RWPE1 (cell line): ENCODE measurements around the gene PCDHGB7.
"Not testable (repeated sequence)": the region's sequence is repeated elsewhere in the genome, so short reads cannot be mapped to it uniquely, and the experiment has no call there.

ENCODE experiments used
- CTCF ChIA-PET: fragments of 350-600 bp; sonication (Branson Sonifier 250); formaldehyde crosslinking; extraction: SDS; loops from one replicate; lab custom pipeline; 2021; lab: Yijun Ruan, JAX
- POLR2A ChIA-PET: fragments of 400-600 bp; formaldehyde crosslinking; extraction: SDS; loops from one replicate; lab custom pipeline; 2020; ENCODE audit warnings: antibody characterized with exemption; ENCODE audit not compliant: low non-redundant PET; lab: Yijun Ruan, JAX
- DNase-seq: peaks from one replicate; pipeline ENCODE4 v3.0.0; 2012; ENCODE audit warnings: low spot score
- H3K27ac ChIP-seq: fragments of 450-650 bp; 2 replicates; pipeline ENCODE4 v1.5.1; 2017
- TF ChIP-seq, protein P1 (sequence below): fragments of 450-650 bp; conservative IDR thresholded peaks from 2 replicates; pipeline ENCODE4 v1.5.1; 2017; ENCODE audit warnings: low read depth, mild to moderate bottlenecking

PCDHGB7 gene

DNA sequence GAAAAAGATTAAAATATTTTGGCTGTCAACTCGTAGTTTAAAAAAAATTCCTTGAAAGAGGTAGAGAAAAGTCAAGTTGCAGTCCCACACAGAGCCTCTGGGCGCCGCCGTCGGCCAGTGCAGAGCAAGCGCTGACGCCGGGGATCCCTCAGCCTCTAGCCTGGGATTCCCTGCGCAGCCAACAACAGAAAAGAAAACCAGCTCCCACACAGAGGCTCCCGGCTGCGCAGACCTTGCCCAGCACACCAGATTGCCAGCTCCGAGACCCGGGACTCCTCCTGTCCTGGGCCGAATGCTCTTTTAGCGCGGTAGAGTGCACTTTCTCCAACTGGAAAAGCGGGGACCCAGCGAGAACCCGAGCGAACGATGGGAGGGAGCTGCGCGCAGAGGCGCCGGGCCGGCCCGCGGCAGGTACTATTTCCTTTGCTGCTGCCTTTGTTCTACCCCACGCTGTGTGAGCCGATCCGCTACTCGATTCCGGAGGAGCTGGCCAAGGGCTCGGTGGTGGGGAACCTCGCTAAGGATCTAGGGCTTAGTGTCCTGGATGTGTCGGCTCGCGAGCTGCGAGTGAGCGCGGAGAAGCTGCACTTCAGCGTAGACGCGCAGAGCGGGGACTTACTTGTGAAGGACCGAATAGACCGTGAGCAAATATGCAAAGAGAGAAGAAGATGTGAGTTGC, at the start of gene PCDHGB7:
PCDHGB7 (plus strand) TSS at position 184 of the 679 bp plus-strand sequence; CDS start at position 367, 183 bp downstream.
- TF ChIP-seq, protein P1, sequence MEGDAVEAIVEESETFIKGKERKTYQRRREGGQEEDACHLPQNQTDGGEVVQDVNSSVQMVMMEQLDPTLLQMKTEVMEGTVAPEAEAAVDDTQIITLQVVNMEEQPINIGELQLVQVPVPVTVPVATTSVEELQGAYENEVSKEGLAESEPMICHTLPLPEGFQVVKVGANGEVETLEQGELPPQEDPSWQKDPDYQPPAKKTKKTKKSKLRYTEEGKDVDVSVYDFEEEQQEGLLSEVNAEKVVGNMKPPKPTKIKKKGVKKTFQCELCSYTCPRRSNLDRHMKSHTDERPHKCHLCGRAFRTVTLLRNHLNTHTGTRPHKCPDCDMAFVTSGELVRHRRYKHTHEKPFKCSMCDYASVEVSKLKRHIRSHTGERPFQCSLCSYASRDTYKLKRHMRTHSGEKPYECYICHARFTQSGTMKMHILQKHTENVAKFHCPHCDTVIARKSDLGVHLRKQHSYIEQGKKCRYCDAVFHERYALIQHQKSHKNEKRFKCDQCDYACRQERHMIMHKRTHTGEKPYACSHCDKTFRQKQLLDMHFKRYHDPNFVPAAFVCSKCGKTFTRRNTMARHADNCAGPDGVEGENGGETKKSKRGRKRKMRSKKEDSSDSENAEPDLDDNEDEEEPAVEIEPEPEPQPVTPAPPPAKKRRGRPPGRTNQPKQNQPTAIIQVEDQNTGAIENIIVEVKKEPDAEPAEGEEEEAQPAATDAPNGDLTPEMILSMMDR = peak; percentile 82
- CTCF ChIA-PET = interaction anchor here (0.5 to 1.7 kb wide), 21 partner anchors 10 to 691 kb away, joined by 3 to 7 read pairs (median 3); partner anchors contain the start of genes PCDHB9, PCDHGA3, PCDHGA9 and PCDHGB6
- peak; percentile 56 for DNase-seq
- peak within 1 kb of the TSS; percentile 48 for H3K27ac ChIP-seq
- POLR2A ChIA-PET = not testable (repeated sequence)

DNA sequence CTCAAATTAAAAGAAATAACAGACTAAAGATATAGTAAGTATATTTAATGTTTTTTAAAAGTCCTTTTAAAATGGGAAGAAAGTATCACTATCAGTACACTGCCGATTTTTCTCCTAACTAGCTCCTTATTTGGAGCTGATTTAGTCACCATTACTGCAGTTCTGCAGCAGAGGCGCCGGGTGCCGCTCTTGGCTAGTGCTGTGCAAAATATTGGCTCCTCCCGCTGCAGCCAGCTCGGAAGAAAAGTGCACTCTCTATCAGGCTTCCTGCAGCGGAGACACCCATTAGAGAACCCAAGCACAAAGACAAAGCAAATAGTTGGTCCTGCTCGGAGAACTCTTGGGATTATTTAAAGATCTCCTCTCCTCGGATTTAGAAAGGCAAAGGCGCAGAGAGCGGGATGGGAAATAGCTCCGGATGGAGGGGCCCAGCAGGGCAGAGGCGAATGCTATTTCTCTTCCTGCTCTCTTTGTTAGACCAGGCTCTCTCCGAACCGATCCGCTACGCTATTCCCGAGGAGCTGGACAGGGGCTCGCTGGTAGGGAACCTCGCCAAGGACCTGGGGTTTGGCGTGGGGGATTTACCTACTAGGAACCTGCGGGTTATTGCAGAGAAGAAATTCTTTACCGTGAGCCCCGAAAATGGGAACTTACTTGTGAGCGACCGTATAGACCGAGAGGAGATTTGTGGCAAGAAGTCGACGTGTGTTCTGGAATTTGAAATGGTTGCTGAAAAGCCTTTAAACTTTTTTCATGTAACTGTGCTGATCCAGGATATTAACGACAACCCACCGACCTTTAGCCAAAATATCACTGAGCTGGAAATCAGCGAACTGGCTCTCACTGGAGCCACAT, 47.3 kb upstream of the PCDHGB7 start, which contains the start of gene PCDHGB3:
PCDHGB3 (plus strand) TSS at position 249 of the 855 bp plus-strand sequence; CDS start at position 402, 153 bp downstream.
- CTCF ChIA-PET = interaction anchor here (0.5 to 1.8 kb wide), 14 partner anchors 10 to 197 kb away, joined by 3 to 7 read pairs (median 4); partner anchors contain the start of genes PCDHB11, PCDHB14, PCDHGA2 and PCDHGB1
- TF ChIP-seq, protein P1 = peak; percentile 32
- no peak for DNase-seq
- POLR2A ChIA-PET = no interaction called here
- H3K27ac ChIP-seq = no peak within 1 kb of the TSS

DNA sequence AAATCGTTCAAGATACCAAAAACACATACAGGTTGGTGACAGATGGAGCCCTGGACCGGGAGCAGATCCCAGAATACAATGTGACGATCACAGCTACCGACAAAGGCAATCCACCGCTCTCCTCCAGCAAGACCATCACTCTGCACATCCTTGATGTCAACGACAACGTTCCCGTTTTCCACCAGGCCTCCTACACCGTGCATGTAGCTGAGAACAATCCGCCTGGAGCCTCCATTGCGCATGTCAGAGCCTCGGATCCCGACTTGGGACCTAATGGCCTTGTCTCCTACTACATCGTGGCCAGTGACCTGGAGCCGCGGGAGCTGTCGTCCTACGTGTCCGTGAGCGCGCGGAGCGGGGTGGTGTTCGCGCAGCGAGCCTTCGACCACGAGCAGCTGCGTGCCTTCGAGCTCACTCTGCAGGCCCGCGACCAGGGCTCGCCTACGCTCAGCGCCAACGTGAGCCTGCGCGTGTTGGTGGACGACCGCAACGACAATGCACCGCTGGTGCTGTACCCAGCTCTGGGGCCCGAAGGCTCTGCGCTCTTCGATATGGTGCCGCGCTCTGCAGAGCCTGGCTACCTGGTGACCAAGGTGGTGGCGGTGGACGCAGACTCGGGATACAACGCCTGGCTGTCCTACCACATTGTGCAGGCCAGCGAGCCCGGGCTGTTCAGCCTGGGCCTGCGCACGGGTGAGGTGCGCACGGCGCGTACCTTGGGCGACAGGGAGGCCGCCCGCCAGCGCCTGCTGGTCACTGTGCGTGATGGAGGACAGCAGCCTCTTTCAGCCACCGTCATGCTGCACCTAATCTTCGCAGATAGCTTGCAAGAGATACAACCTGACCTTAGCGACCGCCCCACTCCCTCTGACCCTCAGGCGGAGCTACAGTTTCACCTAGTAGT, 45.7 kb upstream of the PCDHGB7 start:
- TF ChIP-seq, protein P1 = no peak
- ChIA-PET POLR2A (no interaction called here), CTCF (interaction anchor here (0.5 to 1.5 kb wide), 5 partner anchors 46 to 248 kb away, joined by 3 to 7 read pairs (median 3); no protein-coding TSS in a partner anchor)
- no peak overlapping the region for H3K27ac ChIP-seq
- no peak for DNase-seq

DNA sequence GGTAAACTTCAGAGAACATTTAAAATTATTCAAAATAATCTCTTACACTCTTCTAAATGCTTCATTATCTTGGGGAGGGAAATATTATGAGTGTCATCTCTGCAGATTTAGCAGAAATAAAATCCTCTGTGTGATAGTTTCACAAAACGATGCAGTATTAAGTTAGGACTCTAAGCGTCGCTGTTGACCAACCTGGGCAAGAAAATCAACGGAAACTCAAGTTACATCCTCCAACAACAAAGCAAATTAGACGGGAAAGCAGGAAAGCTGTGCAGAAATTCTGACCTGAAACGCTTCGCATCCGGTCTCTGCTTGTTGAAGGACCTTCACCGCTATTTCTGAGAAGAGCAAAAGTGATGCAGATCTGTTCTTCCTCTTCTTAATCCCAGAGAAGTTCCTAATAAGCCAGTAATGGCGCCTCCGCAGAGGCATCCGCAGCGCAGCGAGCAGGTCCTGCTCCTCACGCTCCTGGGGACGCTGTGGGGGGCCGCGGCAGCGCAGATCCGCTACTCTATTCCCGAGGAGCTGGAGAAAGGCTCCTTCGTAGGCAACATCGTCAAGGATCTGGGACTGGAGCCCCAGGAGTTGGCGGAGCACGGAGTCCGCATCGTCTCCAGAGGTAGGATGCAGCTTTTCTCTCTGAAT, 43.7 kb upstream of the PCDHGB7 start, which contains the start of gene PCDHGA6:
PCDHGA6 (plus strand) TSS at position 219 of the 645 bp plus-strand sequence; CDS start at position 412, 193 bp downstream.
- ChIA-PET POLR2A (no interaction called here), CTCF (interaction anchor here (0.6 to 0.9 kb wide), 7 partner anchors 9 to 568 kb away, joined by 3 to 4 read pairs (median 4); partner anchors contain the start of gene PCDHGA5)
- H3K27ac ChIP-seq = no peak within 1 kb of the TSS
- TF ChIP-seq, protein P1 = 0 out of 2 replicates have a peak, but pooled peaks have one; percentile 12
- DNase-seq = no peak

DNA sequence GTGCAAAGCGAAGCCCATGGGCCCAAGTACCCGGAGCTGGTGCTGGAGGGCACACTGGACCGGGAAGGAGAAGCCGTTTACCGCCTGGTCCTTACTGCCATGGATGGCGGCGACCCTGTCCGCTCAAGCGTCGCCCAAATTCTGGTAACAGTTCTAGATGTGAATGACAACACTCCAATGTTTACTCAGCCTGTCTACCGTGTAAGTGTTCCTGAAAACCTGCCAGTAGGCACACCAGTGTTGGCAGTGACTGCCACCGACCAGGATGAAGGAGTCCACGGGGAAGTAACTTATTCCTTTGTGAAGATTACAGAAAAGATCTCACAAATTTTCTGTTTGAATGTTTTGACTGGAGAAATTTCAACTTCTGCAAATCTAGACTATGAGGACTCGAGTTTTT, 42.9 kb upstream of the PCDHGB7 start:
- no peak for DNase-seq
- TF ChIP-seq, protein P1 = no peak
- ChIA-PET POLR2A (no interaction called here), CTCF (interaction anchor here (0.6 to 1.0 kb wide), 4 partner anchors 57 to 190 kb away, joined by 3 to 4 read pairs (median 4); no protein-coding TSS in a partner anchor)
- no peak overlapping the region for H3K27ac ChIP-seq

DNA sequence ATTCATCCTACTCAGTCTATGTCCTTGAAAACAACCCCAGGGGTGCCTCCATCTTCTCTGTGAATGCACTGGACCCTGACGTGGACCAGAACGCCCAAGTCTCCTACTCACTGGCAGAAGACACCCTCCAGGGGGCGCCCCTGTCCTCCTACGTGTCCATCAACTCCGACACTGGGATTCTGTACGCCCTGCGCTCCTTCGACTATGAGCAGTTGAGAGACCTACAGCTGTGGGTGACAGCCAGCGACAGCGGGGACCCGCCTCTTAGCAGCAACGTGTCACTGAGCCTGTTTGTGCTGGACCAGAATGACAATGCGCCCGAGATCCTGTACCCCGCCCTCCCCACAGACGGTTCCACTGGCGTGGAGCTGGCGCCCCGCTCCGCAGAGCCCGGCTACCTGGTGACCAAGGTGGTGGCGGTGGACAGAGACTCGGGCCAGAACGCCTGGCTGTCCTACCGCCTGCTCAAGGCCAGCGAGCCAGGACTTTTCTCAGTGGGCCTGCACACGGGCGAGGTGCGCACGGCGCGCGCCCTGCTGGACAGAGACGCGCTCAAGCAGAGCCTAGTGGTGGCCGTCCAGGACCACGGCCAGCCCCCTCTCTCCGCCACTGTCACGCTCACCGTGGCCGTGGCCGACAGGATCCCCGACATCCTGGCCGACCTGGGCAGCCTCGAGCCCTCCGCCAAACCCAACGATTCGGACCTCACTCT, 41.9 kb upstream of the PCDHGB7 start:
- H3K27ac ChIP-seq, DNase-seq, POLR2A ChIA-PET: not testable (repeated sequence)
- CTCF ChIA-PET = interaction anchor here (0.7 to 1.0 kb wide), 2 partner anchors 179 to 669 kb away, joined by 3 read pairs; no protein-coding TSS in a partner anchor
